Progenitor cell of endocrine pancreas (in vitro differentiated cells): ENCODE measurements around the gene FTO. TPM values are rescaled to one million over a fixed set of nuclear protein-coding genes. Genes with fewer than 3 reads are reported as not detected.

Experiments
- DNase-seq: peaks from one replicate; pipeline ENCODE4 v3.0.0; 2021; ENCODE audit warnings: low spot score; ENCODE audit not compliant: unreplicated experiment
- H3K27ac Mint-ChIP-seq: 2 replicates; pipeline ENCODE4 v1.8.0; 2021; ENCODE audit warnings: mild to moderate bottlenecking, moderate library complexity, mixed read lengths
- H3K27me3 Mint-ChIP-seq: 2 replicates; pipeline ENCODE4 v1.8.0; 2021; ENCODE audit warnings: mixed read lengths
- H3K36me3 Mint-ChIP-seq: 2 replicates; pipeline ENCODE4 v1.8.0; 2022; ENCODE audit warnings: mixed read lengths; ENCODE audit not compliant: insufficient read depth
- H3K4me1 Mint-ChIP-seq: 2 replicates; pipeline ENCODE4 v1.8.0; 2021; ENCODE audit warnings: low read depth, mixed read lengths
- H3K4me3 Mint-ChIP-seq: 2 replicates; pipeline ENCODE4 v1.8.0; 2021; ENCODE audit warnings: low read depth, mild to moderate bottlenecking, moderate library complexity, mixed read lengths
- H3K9me3 Mint-ChIP-seq: 2 replicates; pipeline ENCODE4 v1.8.0; 2021; ENCODE audit warnings: low read depth, mixed read lengths
- CTCF ChIP-seq: fragments of 200-600 bp; sonication (generic); IDR thresholded peaks from one replicate; pipeline ENCODE4 v1.5.0; 2021; ENCODE audit warnings: antibody characterized with exemption, mild to moderate bottlenecking; ENCODE audit not compliant: unreplicated experiment
- total RNA-seq: library from RNA; stranded (reverse); gene quantifications from 2 replicates; pipeline ENCODE4 v1.2.1, GENCODE V29; 2021

FTO gene
- total RNA-seq, 1 donor from 2014 or later: 78.7 TPM

- Mint-ChIP-seq H3K9me3 (peaks cover 2% of the 10 kb centered on the region), H3K4me1 (peaks cover 3% of the 10 kb centered on the region), H3K4me3 (no peak overlapping the region), H3K27me3 (peaks cover 23% of the 10 kb centered on the region), H3K36me3 (no peaks in the 10 kb centered on the region), H3K27ac (no peak overlapping the region)
- TF ChIP-seq CTCF: no peak
- no peak for DNase-seq
Observed at GRCh38 chr16:54145881-54146280, 441.9 kb downstream of the FTO start.

GRCh38 chr16:54148974-54149373 lies 445.0 kb downstream of the FTO start:
- TF ChIP-seq CTCF: no peak
- H3K27ac Mint-ChIP-seq: no peak overlapping the region
- H3K4me1 Mint-ChIP-seq: peaks cover 7% of the 10 kb centered on the region
- H3K27me3 Mint-ChIP-seq: peaks cover 26% of the 10 kb centered on the region
- DNase-seq: no peak
- peaks cover 2% of the 10 kb centered on the region for H3K9me3 Mint-ChIP-seq
- peaks cover 1% of the 10 kb centered on the region for H3K36me3 Mint-ChIP-seq
- no peak overlapping the region for H3K4me3 Mint-ChIP-seq

GRCh38 chr16:54150861-54151260 lies 446.9 kb downstream of the FTO start:
- H3K4me1 Mint-ChIP-seq: peaks cover 7% of the 10 kb centered on the region
- H3K27ac Mint-ChIP-seq: no peak overlapping the region
- H3K4me3 Mint-ChIP-seq: no peak overlapping the region
- H3K9me3 Mint-ChIP-seq: peaks cover 2% of the 10 kb centered on the region
- no peak for TF ChIP-seq CTCF
- H3K27me3 Mint-ChIP-seq: peaks cover 29% of the 10 kb centered on the region
- no peak for DNase-seq
- H3K36me3 Mint-ChIP-seq: peaks cover 1% of the 10 kb centered on the region

GRCh38 chr16:54152362-54153239 lies 448.6 kb downstream of the FTO start:
- Mint-ChIP-seq H3K27ac (no peak overlapping the region), H3K27me3 (peaks cover 29% of the 10 kb centered on the region), H3K4me3 (no peak overlapping the region), H3K9me3 (peaks cover 5% of the 10 kb centered on the region), H3K4me1 (peaks cover 7% of the 10 kb centered on the region), H3K36me3 (peaks cover 1% of the 10 kb centered on the region)
- no peak for DNase-seq
- TF ChIP-seq CTCF: no peak

- H3K27me3 Mint-ChIP-seq: peaks cover 29% of the 10 kb centered on the region
Observed at GRCh38 chr16:54153240-54153934, 449.4 kb downstream of the FTO start.

More at GRCh38 chr16:54153240-54153934, 449.4 kb downstream of the FTO start:
- peak overlapping the region; percentile 73 for H3K27ac Mint-ChIP-seq
- H3K36me3 Mint-ChIP-seq: peaks cover 1% of the 10 kb centered on the region
- no peak for TF ChIP-seq CTCF
- H3K4me1 Mint-ChIP-seq: peaks cover 7% of the 10 kb centered on the region
- DNase-seq: no peak
- no peak overlapping the region for H3K4me3 Mint-ChIP-seq
- H3K9me3 Mint-ChIP-seq: peaks cover 3% of the 10 kb centered on the region
